Liver (tissue), 3 donors: ENCODE measurements around the gene PCSK4.

Experiments
- CTCF ChIP-seq: fragments of 150-350 bp; IDR thresholded peaks from 2 replicates; pipeline ENCODE4 v1.5.1; 2017; ENCODE audit warnings: improper control_type of control experiment, low read depth, low read length; ENCODE audit not compliant: missing input control
- GABPA ChIP-seq, 2 donors: IDR thresholded peaks in 1 of 2; conservative IDR thresholded peaks in 1 of 2; 2 replicates each; pipeline ENCODE4 v1.6.1; 2016; ENCODE audit warnings: antibody characterized with exemption in 2 of 2, mild to moderate bottlenecking in 1 of 2, moderate library complexity in 1 of 2
- RAD21 ChIP-seq, 2 donors: IDR thresholded peaks; 2 replicates each; pipeline ENCODE4 v1.6.1; 2016; ENCODE audit warnings: antibody characterized with exemption in 2 of 2, mild to moderate bottlenecking in 2 of 2
- TF ChIP-seq, protein P1 (sequence below): IDR thresholded peaks from 2 replicates; pipeline ENCODE4 v1.6.1; 2016; ENCODE audit warnings: antibody characterized with exemption
- donor health status: healthy.
- donor health status: healthy.

- no peak for TF ChIP-seq CTCF
- TF ChIP-seq, protein P1, sequence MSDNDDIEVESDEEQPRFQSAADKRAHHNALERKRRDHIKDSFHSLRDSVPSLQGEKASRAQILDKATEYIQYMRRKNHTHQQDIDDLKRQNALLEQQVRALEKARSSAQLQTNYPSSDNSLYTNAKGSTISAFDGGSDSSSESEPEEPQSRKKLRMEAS, result no peak
- TF ChIP-seq RAD21 (IDR thresholded peaks at IDR 0.05), result no peak
- no peak for TF ChIP-seq GABPA (IDR thresholded peaks at IDR 0.05 in 1 of 2, conservative IDR thresholded peaks at IDR 0.05 in 1 of 2)
Observed at GRCh38 chr19:1471010-1471514, 19.1 kb downstream of the PCSK4 start.
